Mucosa of gallbladder (tissue), 1 donor: ENCODE data around the gene MYO15A. TPM values are rescaled to one million over a fixed set of nuclear protein-coding genes. Genes with fewer than 3 reads are reported as not detected.

ENCODE experiments used
- DNase-seq: peaks from one replicate; pipeline ENCODE4 v3.0.0-alpha.2; 2020; ENCODE audit warnings: low spot score
- total RNA-seq: library from RNA; stranded (reverse); gene quantifications from one replicate; pipeline ENCODE4 v1.2.1, GENCODE V29; 2021
- donor health status: DM: no; HTN: no; CAD: no.

Gene MYO15A, protein sequence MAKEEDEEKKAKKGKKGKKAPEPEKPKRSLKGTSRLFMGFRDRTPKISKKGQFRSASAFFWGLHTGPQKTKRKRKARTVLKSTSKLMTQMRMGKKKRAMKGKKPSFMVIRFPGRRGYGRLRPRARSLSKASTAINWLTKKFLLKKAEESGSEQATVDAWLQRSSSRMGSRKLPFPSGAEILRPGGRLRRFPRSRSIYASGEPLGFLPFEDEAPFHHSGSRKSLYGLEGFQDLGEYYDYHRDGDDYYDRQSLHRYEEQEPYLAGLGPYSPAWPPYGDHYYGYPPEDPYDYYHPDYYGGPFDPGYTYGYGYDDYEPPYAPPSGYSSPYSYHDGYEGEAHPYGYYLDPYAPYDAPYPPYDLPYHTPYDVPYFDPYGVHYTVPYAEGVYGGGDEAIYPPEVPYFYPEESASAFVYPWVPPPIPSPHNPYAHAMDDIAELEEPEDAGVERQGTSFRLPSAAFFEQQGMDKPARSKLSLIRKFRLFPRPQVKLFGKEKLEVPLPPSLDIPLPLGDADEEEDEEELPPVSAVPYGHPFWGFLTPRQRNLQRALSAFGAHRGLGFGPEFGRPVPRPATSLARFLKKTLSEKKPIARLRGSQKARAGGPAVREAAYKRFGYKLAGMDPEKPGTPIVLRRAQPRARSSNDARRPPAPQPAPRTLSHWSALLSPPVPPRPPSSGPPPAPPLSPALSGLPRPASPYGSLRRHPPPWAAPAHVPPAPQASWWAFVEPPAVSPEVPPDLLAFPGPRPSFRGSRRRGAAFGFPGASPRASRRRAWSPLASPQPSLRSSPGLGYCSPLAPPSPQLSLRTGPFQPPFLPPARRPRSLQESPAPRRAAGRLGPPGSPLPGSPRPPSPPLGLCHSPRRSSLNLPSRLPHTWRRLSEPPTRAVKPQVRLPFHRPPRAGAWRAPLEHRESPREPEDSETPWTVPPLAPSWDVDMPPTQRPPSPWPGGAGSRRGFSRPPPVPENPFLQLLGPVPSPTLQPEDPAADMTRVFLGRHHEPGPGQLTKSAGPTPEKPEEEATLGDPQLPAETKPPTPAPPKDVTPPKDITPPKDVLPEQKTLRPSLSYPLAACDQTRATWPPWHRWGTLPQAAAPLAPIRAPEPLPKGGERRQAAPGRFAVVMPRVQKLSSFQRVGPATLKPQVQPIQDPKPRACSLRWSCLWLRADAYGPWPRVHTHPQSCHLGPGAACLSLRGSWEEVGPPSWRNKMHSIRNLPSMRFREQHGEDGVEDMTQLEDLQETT (N-terminal part only)
- total RNA-seq: 3.3 TPM

DNA sequence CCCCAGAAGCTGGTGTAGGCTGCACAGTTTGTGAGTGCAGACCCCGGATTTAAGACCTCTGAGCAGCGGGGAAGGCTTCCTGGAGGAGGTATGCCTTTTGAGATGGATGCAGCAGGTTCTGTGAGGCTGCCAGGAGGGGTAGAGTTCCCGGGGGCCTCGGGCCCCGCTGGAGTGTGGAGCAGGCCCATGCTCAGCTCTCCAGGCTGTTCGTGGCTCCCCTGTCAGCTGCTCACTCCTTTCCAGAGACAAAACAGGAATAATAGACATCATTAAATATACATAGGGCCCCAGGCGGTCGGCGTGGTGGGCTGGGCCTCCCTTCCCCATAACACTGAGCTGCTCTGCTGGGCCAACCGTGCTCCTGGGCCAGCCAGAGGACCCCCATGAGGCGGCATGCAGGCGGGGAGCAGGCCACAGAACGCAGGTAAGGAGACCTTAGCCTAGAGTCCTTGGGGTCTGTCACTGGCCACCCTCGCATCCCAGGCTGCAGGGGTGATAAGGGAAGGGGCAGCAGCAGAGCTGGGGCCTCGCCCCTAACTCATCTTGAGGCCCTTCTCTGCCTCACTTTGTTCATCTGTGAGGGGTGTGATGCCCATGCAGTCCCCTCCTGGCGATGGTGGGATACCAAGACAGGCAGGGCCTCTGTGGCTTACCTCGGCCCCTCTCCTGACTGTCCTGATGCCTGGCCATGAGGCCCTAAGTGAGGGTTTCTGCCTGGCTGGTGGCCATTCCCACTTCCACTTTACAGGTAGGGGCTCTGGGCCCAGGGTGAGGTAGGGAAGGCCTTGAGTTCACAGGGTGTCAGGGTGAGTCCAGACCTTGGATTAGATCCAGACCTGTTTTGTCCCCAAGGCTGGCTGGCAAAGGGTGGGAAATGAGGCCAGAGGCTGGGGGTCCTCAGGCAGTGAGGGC is at the start of gene MYO15A:
TSS of gene MYO15A (plus strand) at position 356 of the 912 bp plus-strand sequence. CDS start 10,045 bp downstream, outside the sequence.
- DNase-seq: no peak

DNA sequence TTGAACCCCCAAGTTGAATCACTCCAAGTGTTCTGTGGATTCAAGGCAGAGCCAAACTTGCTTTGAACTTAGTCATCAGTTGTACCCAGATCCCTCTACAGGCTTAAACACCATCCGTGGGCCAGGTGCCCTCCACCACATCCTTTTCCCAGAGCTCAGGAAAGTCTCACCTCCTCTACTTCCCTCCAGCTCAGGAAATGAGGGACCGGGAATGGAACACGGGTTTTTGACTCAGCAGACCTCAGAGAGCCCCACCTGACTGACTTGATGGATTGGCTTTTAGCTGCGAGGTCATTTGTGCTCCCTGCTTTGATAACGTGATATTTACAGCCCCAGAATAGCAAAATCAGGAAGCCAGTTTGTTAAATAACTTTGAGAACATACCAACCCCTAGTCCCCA is 49.3 kb upstream of the MYO15A start:
- no peak for DNase-seq

DNA sequence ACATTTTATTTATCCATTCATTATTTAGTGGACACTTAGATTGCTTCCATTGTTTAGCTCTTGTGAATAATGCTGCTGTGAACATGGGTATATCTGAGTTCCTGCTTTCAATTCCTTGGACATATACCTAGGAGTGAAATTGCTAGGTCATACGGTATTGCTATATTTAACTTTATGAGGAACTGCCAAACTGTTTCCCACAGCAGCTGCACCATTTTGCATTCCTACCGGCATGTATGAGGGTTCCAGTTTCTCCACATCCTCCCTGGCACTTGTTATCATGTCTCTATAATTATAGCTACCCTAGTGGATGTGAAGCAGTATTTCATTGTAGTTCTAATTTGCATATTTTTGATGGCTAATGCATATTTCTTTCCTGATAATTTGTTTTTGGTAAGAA is 44.5 kb upstream of the MYO15A start:
- DNase-seq: no peak

DNA sequence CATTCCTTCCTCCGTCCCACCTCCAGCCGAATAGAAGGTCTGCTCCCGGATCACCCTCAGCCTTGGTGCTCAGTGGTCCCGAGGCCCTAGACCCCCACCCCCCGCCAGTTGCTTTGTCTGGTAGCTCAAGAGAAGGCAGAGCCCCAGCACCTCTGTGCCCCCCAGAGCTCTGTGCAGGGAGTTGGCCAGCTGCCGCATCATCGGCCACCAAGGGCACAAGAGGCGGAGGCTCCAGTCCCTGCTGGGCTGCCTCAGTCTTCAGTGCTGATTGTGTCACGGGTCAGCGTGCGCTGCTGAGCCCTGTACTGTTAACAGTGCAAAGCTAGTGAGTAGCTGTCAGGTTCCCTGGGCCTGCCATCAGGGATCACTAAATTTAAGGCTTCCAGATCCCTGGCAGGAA is 43.0 kb upstream of the MYO15A start:
- DNase-seq: no peak

DNA sequence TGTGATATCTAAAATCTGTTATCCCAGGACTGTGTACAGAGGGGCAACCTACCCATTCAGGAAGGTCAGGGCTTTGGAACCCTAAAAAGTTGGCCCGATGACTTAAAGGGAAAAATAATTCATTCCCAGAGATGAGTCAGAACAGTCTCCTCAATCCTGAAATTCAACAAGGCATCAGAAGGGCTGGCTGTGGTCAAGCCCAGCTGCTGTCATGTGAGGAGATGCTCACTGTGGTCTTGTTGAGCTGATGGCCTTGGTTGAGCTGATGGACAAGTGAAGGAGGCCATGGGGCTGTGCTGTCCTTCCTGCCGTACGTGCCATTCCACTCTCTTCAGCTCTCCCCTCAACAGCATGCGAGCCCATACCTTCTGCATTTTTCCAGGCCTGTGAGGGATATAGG is 41.7 kb upstream of the MYO15A start:
- no peak for DNase-seq

DNA sequence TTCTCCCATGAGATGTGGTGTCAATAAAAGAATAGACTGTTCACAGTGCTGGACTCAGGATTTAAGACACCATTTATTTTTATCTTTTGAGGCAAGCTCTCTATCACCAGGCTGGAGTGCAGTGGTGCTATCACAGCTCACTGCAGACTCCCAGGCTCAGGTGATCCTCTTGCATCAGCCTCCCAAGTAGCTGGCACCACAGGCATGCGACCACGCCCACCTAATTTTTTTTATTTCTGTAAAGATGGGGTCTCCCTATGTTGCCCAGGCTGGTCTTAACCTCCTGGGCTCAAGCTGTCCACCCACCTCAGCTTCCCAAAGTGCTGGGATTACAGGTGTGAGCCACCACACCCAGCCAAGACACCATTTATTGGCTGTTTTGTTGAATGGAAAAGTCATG is 39.5 kb upstream of the MYO15A start:
- no peak for DNase-seq

DNA sequence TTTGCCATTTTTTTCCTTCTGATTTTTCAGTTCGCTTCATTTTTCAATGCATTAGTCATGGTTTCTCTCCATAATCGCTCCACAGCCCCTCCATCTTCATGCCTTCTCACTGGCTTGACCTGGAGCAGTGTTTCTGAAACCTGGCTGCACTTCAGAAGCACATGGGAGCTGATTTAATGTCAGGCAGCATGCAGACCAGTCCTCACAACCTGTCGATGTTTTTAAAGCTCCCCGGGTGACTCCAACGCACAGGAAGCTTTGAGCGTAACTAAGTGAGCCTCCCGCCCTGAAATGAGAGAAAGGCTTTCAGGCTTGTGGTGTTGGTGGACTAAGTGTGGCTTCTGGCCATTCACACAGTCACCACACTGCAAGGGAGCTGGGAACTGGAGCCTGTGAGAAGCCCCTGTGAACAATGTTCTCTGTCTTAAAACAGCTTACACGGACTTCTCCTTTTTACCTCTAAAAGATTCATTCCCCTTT is 37.7 kb upstream of the MYO15A start:
- DNase-seq: no peak

DNA sequence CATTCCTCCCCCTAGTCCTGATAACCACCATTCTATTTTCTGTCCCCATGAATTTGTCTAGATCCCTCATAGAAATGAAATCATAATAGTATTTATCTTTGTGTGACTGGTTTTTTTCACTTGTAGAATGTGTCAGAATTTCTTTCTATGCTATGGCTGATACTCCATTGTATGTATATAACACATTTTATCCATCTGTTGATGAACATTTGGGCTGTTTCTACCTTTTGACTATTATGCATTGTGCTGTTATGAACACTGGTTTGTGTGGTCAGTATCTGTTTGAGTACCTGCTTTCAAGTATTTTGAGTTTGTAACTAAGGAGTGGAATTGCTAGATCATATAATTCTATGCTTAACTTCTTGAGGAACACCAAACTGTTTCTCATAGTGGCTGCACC is 36.8 kb upstream of the MYO15A start:
- DNase-seq: no peak

DNA sequence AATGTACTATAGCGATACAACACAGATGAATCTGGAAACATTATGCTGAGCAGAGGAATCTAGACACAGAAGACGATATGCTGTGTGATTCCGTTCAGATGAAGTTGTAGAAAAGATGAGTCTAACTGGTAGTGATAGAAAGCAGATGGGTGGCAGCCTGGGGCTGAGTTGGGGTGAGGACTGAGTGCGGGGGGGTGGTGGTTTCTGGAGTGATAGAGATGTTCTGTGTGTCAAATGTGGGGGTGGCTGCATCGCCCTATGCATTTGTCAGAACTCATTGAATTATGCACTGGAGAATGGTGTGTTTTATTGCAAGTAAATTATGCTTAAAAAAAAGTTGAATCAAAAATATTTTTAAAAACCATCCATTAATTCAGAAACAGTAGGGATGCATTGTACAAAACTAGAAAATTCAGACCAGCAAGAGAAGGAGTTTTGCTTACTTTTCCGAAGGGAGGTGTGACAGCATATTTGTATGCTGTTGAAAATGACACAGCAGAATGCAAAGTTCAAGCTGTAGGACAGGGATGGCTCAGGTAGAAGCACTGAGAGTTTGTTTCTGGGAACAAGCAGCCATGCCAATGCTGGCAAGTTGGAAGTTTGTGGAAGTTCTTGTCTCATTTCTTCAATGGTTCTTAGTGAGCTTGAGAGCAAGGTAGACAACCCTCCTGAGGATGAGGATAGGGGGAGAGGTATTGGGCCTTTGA is 33.8 kb upstream of the MYO15A start:
- no peak for DNase-seq

DNA sequence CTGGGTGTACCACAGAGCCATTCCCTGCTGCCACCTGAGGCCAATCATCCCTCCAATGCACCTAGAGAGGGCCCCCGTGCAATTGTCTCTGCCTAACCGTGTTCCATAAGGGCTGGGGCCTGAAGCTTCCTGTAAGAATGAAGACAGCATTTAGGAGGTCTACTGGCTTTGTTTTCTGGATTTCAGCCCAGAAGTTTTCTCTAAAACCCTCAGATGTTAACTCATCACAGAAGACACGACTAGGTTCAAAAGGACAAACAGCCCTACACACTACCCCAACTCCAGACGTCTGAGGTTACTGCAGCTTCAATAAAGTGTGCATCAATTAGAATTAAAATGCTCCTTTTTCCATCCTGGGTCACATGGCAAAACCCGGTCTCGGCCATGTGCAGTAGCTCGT is 31.6 kb upstream of the MYO15A start:
- DNase-seq: no peak

DNA sequence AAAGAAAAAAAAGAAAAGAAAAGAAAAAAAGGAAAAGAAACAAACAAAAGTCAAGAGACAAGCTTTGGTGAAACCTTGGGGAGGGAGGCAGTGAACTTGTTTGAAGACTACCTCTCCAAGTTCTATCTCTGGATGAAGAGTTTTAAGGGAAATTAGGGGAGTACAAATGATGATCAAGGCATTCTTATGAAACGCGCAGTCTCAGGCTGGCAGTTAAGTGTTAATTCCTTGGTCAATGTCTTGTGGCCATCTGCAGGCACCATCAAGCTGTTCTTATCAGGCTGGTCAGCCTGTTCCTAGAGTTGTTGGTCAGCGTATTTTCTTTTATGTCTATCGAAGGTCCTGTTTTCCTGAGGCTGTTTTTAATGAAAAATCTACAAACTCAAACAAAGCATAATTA is 29.0 kb upstream of the MYO15A start:
- DNase-seq: no peak

DNA sequence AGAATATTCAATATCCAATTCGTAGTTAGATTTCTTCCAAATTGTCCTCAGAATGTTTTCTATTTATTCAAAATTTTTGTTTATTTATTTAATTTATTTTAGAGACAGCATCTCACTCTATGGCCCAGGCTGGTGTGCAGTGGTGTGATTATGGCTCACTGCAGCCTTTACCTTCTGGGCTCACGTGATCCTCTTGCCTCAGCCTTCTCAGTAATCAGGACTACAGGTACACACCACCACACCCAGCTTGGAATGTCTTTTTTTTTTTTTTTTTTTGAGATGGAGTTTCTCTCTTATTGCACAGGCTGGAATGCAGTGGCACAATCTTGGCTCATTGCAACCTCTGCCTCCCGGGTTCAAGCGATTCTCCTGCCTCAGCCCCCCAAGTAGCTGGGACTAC is 24.3 kb upstream of the MYO15A start:
- no peak for DNase-seq

DNA sequence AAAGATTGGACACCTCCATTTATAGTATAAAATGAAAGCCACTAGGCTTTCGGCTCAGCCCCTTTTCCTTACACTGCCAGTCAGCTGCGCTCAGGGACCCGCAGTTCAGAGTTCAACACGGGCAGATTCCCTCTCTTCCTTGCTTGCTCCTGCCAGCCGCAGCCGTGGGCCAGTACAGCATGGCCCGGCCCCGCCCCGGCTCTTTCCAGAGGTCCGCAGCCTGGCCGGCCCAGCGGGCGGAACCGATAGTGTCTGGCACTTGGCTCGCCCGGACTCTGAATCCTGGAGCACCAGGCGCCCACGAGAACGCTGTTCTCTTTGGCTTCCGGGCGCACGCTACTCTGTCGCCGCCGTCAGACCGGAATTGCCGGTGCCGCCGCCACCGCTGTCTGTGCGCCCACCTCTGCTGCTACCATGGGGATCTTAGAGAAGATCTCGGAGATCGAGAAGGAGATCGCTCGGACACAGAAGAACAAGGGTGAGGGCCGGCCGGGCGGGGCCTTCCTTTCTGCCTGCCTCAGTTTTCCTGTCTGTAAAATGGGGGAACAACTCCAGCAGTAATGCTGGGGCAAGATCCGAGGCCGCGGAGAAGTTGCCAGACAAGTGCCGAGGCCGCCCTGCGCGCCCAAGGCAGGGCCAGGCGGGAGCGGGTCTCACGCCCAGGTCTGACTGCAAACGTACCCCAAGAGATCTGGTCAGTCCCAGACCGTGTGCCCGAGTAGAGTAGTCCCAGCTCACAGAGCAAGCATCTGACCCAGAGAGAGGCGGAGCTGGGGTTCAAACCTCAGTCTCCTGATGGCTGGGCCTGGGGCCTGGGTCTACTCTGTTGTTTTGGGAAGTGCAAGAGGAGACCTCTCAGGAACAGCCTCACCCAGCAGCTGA is 20.7 kb upstream of the MYO15A start, which contains the start of gene DRG2:
TSS of gene DRG2 (plus strand) at position 339 of the 882 bp plus-strand sequence. CDS start at position 415, 76 bp downstream.
- peak; percentile 91 for DNase-seq

DNA sequence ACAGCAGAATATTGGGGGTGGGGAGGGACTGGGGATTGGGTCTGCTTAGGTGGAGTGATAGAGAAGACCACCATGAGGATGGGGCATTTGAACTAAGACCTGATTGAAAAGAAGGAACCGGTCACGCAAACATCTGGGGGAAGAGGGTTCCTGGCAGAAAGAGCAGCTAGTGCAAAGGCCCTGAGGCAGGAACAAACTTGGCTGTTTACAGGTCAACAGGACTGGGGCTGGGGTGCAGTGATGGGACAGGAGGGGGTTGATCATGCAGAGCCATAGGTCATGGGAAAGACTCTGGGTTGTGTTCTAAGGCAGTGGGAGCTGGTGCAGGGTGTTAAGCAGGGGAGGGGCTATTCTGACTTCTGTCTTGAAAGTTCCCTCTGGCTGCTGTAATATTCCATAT is 18.9 kb upstream of the MYO15A start:
- no peak for DNase-seq

DNA sequence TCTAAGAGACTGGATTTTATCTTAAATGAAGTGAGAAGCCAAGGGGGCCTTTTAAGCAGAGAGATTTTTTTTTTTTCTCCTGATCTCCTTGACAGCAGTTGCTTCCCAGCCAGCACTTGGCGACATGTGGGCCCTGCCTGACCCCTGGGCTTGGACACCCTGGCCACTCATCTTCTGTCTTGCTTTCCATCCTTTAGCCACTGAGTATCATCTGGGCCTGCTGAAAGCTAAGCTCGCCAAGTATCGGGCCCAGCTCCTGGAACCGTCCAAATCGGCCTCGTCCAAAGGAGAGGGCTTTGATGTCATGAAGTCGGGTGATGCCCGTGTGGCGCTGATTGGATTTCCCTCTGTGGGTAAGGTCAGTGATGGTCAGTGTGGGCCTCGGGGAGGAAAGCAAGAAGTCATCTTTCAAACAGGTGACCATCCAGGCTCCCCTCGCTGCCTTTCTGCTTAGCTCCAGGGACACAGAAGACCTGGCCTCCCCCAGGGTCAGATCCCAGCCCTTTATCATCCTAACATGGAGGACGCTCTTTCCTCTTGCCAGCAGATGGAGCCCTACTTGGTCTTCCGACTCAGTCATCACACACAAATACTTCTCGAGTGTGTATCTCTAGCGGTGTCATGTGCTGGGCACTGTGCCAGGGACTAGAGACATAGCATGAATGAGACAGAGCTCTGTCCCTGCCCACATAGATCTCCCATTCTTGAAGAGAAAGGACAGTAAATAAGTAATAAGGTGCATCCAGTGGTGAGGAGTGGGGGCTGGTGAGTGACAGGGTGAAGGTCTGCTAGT is 14.7 kb upstream of the MYO15A start:
- no peak for DNase-seq

DNA sequence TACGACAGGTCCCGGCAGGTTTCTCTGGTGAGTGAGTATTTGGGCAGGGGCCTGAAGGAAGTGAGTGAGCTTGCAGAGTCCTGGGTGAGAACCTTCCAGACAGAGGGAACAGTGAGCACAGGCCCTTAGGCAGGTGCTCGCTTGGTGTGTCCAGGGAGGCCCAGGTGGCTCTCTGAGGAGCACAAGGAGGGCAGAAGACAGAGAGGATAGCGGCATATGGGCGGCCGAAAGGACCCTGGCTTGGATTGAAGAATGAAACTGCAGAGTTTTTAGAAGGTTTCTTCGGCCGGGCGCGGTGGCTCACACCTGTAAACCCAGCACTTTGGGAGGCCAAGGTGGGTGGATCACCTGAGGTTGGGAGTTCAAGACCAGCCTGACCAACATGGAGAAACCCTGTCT is 14.1 kb upstream of the MYO15A start:
- DNase-seq: no peak

DNA sequence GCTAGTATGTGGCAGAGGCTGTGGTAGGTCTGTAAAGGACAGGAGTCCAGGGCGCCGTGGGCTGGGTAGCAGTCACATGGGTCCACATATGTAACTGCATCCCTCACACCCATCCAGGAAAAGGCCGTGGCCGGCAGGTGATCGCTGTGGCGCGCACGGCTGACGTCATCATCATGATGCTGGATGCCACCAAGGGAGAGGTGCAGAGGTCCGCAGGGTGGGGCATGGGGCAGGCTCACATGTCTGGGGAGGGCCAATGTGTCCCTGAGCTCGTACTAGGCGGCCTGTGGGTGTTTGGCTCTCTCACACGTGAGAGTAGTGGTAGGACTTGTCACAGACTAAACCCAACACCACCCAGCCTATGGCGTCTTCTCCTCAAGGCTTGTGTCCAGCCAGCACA is 9.0 kb upstream of the MYO15A start:
- DNase-seq: no peak

DNA sequence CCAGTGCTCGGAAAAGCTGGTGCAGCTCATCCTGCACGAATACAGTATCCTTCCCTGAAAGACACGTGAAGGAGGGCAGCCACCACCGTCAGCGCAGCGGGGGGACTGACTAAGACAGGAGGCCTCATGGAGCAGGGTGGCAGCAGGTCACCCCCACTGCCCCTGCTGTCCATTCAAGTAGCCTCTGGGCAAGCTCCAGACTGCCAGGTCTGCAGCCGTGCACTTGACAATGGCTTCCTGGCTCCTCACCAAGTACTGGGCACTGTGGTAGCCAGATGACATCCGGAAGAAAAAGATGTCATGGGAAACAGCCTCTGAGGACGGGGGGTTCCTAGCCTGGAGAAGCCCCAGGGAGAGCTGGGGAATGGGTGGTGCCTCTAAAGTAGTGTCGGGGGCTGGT is 7.9 kb upstream of the MYO15A start:
- DNase-seq: no peak
